ENCODE data around the gene MCCC2.
"Not testable (repeated sequence)": the region's sequence is repeated elsewhere in the genome, so short reads cannot be mapped to it uniquely, and the experiment has no call there.

Gene MCCC2

DNA sequence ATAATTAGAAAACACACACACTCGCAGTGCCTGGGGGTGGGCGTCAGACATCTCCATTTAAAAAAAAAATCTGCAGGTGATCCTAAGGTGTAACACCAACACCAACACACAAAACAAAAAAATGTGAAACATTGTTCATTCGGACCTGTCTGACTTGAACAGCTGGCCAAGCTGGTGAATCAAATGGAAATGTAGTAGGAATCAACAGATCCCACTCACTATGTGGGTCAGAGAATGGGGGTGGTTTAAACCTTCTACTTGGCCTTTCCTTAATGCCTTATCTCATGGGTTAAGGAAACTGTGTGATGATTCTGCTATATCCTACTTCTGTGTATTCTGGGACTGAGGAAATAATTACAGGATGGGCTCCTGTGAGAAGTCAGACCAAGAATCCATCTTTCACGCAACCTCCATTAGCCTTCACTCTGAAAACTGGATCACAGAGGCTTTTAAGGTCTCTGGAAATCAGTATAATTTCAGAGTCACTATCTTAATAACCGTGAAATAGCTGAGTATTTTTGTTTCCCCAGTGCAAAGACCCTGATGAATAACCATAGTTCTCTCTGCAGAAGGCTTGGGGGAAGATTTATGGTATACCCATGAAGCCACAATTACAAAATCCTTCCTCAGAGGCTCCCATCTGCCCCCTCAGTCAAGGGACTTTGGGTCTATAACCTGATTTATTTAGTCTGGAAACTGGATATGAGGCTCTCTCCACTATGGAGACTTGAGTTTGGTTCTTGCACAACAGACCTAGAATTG, 17.2 kb upstream of the MCCC2 start:
- H3K27me3 ChIP-seq = no peaks in the 10 kb centered on the region
- TF ChIP-seq, protein P1, sequence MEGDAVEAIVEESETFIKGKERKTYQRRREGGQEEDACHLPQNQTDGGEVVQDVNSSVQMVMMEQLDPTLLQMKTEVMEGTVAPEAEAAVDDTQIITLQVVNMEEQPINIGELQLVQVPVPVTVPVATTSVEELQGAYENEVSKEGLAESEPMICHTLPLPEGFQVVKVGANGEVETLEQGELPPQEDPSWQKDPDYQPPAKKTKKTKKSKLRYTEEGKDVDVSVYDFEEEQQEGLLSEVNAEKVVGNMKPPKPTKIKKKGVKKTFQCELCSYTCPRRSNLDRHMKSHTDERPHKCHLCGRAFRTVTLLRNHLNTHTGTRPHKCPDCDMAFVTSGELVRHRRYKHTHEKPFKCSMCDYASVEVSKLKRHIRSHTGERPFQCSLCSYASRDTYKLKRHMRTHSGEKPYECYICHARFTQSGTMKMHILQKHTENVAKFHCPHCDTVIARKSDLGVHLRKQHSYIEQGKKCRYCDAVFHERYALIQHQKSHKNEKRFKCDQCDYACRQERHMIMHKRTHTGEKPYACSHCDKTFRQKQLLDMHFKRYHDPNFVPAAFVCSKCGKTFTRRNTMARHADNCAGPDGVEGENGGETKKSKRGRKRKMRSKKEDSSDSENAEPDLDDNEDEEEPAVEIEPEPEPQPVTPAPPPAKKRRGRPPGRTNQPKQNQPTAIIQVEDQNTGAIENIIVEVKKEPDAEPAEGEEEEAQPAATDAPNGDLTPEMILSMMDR (IDR thresholded peaks at IDR 0.05) = no peak
- DNase-seq = no peak
- H3K4me3 ChIP-seq = no peak overlapping the region
- H3K9me3 ChIP-seq = no peaks in the 10 kb centered on the region
- no peaks in the 10 kb centered on the region for H3K4me1 ChIP-seq
- intact Hi-C loops (cut with DNase I; ENCODE audit: low total_unique reads) = no loop called here
- H3K36me3 ChIP-seq = peaks cover 0 to 18% (median 13%) of the 10 kb centered on the region in 3 donors
- no peak overlapping the region for H3K27ac ChIP-seq

DNA sequence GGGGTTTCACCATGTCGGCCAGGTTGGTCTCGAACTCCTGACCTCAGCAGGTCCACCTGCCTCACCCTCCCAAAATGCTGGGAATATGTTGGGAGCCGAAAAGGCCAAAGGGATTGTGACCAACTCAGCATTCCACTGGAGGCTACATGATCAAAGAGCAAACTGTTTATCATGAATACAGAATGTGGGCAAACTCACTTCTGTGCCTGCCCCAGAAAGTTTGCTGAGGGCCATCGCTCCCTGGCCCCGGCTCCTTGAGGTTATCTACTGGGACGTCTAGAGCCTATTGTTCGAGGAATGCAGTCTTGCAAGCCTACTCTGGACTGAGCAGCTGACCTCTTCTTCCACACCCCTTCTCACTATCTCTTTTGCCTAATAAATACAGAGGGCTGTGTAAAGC, 15.3 kb upstream of the MCCC2 start:
- H3K27me3 ChIP-seq; DNase-seq; H3K4me3 ChIP-seq; intact Hi-C loops (cut with DNase I; ENCODE audit: low total_unique reads); H3K9me3 ChIP-seq; H3K27ac ChIP-seq; H3K4me1 ChIP-seq: not testable (repeated sequence)
- peaks cover 0 to 20% (median 10%) of the 10 kb centered on the region in 3 donors for H3K36me3 ChIP-seq

DNA sequence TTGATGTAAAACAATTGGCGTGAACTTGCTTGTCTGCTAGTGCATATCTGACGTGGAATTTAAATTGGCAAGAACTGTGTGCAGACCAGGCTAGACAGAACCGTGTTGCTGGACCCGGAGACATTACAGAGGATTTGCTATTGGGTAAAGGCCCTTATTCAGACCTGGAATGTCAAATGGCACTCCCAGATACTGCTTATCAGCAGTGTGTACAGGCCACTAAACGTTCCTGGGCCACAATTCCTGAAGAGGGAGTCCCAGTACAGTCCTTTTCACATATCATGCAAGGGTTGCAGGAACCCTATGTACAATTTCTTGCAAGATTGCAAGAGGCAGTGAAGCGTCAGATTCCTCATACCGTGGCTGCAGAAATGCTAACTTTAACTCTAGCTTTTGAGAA, 13.5 kb upstream of the MCCC2 start:
- Histone ChIP-seq H3K27me3 (no peaks in the 10 kb centered on the region), H3K4me1 (no peaks in the 10 kb centered on the region), H3K36me3 (peaks cover 0 to 11% (median under 1%) of the 10 kb centered on the region in 3 donors), H3K4me3 (no peak overlapping the region), H3K27ac (no peak overlapping the region), H3K9me3 (no peaks in the 10 kb centered on the region)
- intact Hi-C loops (cut with DNase I; ENCODE audit: low total_unique reads) = no loop called here
- DNase-seq = no peak
- TF ChIP-seq, protein P1 (IDR thresholded peaks at IDR 0.05) = no peak

DNA sequence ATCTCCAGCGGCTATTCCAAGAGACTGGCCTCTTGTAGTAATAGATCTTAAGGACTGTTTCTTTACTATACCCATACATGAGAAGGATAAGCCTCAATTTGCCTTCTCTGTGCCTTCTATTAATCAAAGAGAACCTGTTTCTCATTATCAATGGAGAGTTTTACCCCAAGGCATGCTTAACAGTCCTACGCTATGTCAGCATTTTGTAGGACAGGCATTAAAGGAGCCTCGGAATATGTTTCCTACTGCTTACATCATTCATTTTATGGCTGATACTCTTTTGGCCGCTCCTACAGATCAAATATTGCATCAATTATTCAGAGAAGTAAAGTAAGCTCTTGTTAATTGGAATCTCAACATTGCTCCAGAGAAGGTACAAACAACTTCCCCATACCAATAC, 11.6 kb upstream of the MCCC2 start:
- intact Hi-C loops (cut with DNase I; ENCODE audit: low total_unique reads) = not testable (repeated sequence)

DNA sequence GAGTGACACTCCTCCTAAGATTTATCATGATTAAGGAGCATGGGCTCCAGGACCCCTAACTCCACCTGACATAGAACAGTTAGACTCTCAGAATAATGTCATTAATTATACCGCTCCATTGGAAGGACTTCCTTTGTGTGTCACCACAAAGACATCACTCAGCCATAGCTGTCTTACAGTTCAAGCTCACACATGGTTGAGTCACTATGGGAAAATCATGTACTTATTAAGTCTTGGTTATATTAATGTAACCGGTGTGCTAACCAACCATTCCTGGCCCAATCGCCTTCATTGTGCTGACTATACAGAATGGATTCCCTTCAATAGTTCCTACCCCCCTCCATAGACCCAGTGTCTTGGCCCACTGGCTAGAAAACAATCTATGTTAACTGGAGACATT, 10.9 kb upstream of the MCCC2 start:
- Histone ChIP-seq H3K27me3 (no peaks in the 10 kb centered on the region), H3K9me3 (no peaks in the 10 kb centered on the region), H3K4me3 (no peak overlapping the region), H3K36me3 (peaks cover 0 to 9% (median 0%) of the 10 kb centered on the region in 3 donors), H3K27ac (no peak overlapping the region), H3K4me1 (no peaks in the 10 kb centered on the region)
- DNase-seq = no peak
- intact Hi-C loops (cut with DNase I; ENCODE audit: low total_unique reads) = no loop called here
- TF ChIP-seq, protein P1 (IDR thresholded peaks at IDR 0.05) = no peak

More for the DNA sequence above, 11.6 kb upstream of the MCCC2 start:
- not testable (repeated sequence) for H3K36me3 ChIP-seq, H3K27me3 ChIP-seq, H3K4me3 ChIP-seq, H3K9me3 ChIP-seq, H3K27ac ChIP-seq, DNase-seq, H3K4me1 ChIP-seq

DNA sequence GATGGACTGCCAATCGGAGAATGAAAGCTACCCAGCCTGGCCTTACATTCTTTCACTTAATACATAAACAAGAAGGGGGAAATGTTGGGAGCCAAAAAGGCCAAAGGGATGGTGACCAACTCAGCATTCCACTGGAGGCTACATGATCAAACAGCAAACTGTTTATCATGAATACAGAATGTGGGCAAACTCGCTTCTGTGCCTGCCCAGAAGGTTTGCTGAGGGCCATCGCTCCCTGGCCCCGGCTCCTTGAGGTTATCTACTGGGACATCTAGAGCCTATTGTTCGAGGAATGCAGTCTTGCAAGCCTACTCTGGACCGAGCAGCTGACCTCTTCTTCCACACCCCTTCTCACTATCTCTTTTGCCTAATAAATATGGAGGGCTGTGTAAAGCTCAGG, 9.3 kb upstream of the MCCC2 start:
- H3K9me3 ChIP-seq; H3K27ac ChIP-seq; H3K36me3 ChIP-seq; intact Hi-C loops (cut with DNase I; ENCODE audit: low total_unique reads); H3K27me3 ChIP-seq; H3K4me1 ChIP-seq; H3K4me3 ChIP-seq; DNase-seq: not testable (repeated sequence)

DNA sequence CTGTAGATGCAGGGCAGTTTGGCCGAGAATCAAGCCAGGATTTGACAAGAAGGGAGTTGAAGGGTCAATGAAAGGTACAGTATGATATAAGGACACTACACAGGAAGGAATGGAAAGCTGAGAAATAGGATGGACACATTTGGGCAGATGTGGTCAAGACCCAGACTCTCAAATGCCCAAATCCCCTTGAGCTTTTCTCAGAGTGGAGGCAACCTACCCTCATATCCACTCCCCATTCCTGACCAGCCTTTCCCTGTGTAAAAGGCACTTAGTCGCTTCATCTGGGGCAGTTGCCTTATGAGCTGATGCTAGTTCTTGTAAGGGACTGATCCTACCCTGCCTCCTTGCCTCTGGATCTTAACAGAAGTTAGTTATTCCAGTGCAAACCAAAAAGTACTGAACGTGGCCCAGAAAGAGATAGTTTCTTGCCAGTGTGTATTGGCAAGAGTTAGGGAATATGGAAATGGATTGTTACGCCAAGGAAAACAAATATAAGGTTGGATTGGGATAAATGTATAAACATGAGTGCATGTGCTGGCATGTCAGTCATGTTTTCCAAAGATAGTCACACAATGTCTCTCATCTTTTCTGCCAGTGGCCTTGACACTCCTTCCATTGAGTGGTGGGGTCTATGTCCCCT, 4.1 kb upstream of the MCCC2 start:
- Histone ChIP-seq H3K9me3 (no peaks in the 10 kb centered on the region), H3K4me3 (no peak overlapping the region), H3K36me3 (no peaks in the 10 kb centered on the region), H3K27ac (peak overlapping the region; percentile 26 to 34), H3K4me1 (peaks cover 0 to 30% (median 10%) of the 10 kb centered on the region in 4 donors), H3K27me3 (no peaks in the 10 kb centered on the region)
- no peak for DNase-seq
- TF ChIP-seq, protein P1 (IDR thresholded peaks at IDR 0.05) = no peak
- intact Hi-C loops (cut with DNase I; ENCODE audit: low total_unique reads) = no loop called here
